ENCODE results near the gene CD9.

DNA sequence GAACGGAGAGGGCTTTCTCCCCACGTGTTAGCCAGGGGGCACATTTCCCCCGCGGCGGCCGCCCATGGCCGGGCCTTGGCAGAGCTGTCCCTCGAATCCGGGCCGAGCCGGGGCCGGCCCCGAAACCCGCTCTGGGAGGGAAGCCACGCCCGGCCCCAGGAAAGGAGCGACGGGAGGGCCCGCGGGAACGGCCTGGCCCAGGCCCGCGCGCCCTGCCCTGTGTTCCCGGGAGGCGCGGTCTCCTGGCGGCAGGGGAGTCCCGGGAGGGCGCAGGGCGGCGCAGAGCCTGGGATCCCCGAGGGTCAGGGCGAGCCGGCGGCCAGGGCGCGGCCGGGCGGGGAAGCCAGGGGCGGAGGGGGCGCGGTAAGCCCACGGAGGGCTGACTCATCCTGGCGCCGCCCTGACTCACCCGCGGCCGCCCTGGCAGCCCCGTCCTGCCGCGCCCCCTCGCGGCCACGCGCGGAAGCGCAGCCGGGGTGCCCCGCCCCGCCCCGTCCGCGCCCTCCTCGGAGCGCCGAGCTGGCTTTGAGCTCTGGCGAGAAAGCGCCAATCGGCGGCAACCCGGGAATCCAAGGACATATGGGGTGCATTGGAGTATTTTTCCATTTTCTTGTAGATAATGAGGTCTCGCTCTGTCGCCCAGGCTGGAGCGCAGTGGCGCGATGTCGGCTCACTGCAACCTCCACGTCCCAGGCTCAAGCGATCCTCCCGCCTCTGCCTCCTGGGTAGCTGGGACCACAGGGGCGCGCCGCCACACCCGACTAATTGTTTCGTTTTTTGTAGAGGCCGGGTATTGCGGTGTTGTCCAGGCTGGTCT is 78.4 kb downstream of the CD9 start:
- TF ChIP-seq CTCF (IDR thresholded peaks at IDR 0.05; ENCODE audit: poor library complexity, severe bottlenecking) (peak; percentile 82), EP300 (conservative IDR thresholded peaks at IDR 0.05; ENCODE audit: poor library complexity, severe bottlenecking) (no peak), TAF1 (IDR thresholded peaks at IDR 0.05; ENCODE audit: low read depth) (peak; percentile 32), EZH2 (IDR thresholded peaks at IDR 0.05; ENCODE audit: borderline replicate concordance, insufficient read depth, low read length, poor library complexity, severe bottlenecking) (no peak)
